Omental fat pad (tissue), 4 donors: ENCODE data around the gene HEXIM1. TPM values are rescaled to one million over a fixed set of nuclear protein-coding genes. Genes with fewer than 3 reads are reported as not detected.

ENCODE experiments used
- ATAC-seq: fragments of 150-250 bp; one replicate; pipeline ENCODE4 v1.9.1; 2016; ENCODE audit warnings: mild to moderate bottlenecking, moderate library complexity; ENCODE audit not compliant: low FRiP score
- DNase-seq: peaks from one replicate; pipeline ENCODE4 v3.0.0-alpha.2; 2019; ENCODE audit warnings: low spot score
- CTCF ChIP-seq, 3 donors: fragments of 450-650 bp; IDR thresholded peaks; one replicate each; pipeline ENCODE4 v1.5.1; 2016 to 2017; ENCODE audit warnings: antibody characterized with exemption in 3 of 3, mild to moderate bottlenecking in 3 of 3, moderate library complexity in 2 of 3
- total RNA-seq, 4 donors: library from RNA; depleted of rRNA; stranded (reverse); fragments of >200 nt; gene quantifications; one replicate each; pipeline ENCODE4 v1.1.0, GENCODE V29; 2016

The HEXIM1 gene, protein sequence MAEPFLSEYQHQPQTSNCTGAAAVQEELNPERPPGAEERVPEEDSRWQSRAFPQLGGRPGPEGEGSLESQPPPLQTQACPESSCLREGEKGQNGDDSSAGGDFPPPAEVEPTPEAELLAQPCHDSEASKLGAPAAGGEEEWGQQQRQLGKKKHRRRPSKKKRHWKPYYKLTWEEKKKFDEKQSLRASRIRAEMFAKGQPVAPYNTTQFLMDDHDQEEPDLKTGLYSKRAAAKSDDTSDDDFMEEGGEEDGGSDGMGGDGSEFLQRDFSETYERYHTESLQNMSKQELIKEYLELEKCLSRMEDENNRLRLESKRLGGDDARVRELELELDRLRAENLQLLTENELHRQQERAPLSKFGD
- 10 to 100 TPM; 21.9 to 31.0 (median 24.3) TPM for total RNA-seq

- ATAC-seq (peak; percentile 85), DNase-seq (peak; percentile 93)
- TF ChIP-seq CTCF (IDR thresholded peaks at IDR 0.05), result no peak
Observed at GRCh38 chr17:45148183-45149036, at the start of gene HEXIM1. HEXIM1 (plus strand) TSS chr17:45148475; CDS start chr17:45149191, 716 bp downstream.

DNA sequence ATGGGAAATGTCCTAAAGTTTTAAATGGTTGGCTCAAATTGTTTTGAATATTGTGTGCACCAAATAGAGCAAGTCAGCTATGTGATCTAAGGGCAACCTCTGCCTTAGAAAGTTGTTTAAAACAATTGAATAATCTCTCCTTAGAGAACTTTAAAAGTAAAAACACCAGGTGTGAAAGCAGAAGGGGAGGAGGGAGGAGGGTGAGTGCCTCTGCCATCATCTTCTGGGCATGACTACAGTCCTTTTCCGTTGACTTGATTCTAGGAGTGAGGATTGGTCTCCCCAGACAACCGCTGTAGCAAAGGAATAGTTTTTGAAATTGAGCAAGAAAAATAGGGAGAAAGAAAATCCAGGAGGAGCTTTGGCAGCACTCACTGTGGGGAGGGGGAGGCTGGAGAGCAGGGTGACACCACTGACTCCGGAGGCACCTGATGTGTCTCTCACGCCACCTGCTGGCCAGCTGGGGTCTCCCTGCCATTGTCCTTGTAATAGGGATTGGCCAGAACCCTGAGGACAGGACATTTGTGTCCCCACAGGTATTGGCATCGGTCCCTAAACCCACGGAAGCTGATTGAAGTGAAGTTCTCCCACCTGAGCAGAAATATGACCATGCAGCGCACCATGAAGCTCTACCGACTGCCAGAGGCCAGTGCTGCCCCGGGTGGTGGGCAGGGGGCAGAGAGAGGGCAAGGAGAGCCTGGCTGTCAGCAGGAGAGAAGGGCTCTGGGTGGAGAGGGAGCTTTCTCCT lies 49.2 kb upstream of the HEXIM1 start:
- DNase-seq, result peak; percentile 89
- peak in 1 of 3 donors; percentile 85 for TF ChIP-seq CTCF (IDR thresholded peaks at IDR 0.05)
- ATAC-seq, result peak; percentile 81

DNA sequence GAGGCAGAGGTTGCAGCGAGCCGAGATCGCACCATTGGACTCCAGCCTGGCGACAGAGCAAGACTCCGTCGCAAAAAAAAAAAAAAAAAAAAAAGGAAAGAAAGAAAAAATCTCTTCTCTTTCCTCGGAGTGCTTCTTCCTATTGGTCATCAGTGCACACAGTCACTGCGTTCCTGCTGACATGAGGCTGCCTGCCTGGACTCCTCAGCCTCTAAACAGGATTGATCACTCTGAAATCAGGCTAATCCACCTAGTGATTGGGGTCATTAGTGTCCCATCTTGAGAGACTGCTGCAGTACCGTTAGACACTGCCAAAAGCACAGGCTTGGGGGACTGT lies 46.8 kb upstream of the HEXIM1 start:
- DNase-seq, result no peak
- no peak for TF ChIP-seq CTCF (IDR thresholded peaks at IDR 0.05)
- ATAC-seq, result no peak

DNA sequence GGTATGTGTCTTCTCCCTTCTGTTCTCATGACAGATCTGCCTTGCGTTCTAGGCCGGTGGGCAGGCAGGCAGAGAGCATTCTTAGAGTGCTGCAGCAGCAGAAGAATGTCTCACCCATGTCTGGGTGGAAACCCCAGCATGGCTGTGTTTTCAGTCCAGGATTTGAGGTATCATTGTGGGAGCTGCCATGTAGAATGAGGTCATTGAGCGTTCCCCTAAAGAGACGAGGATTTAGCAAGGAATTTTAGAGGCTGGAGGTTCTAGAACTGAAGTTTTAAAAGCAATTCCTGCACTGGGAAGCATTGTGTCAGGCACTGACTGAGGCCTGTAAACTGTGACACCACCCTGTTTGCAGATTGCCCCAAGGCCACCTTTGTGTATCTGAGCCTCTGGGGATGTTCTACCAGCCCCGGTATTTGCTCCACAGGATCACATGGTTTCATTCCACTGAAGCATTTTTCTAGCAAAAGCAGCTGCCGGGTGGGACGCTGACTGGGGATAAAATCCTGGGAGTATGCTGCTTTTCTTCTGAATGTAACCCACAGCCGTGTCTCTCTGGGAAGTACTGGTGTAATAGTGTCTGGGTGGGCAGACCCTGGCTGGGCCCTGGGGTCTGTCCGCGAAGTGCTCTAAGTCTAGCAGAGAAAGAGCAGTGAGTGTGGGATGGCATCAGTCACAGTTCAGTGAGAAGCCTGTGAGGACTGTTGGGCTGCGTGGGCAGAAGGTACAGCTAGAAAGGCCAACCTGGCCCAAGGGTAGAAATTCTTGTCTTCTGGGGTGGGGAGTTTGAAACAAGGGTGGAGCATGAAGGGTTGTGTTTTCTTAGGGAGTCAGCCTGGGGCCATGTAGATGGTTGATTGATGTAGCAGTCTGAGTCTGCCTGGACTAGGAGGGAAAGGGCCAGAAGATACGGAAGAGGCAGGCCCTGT lies 46.1 kb upstream of the HEXIM1 start:
- TF ChIP-seq CTCF (IDR thresholded peaks at IDR 0.05), result no peak
- DNase-seq (no peak), ATAC-seq (peak; percentile 29)

- no peak for ATAC-seq
- no peak for TF ChIP-seq CTCF (IDR thresholded peaks at IDR 0.05)
- DNase-seq, result no peak
Observed at GRCh38 chr17:45102856-45103255, 45.4 kb upstream of the HEXIM1 start.

DNA sequence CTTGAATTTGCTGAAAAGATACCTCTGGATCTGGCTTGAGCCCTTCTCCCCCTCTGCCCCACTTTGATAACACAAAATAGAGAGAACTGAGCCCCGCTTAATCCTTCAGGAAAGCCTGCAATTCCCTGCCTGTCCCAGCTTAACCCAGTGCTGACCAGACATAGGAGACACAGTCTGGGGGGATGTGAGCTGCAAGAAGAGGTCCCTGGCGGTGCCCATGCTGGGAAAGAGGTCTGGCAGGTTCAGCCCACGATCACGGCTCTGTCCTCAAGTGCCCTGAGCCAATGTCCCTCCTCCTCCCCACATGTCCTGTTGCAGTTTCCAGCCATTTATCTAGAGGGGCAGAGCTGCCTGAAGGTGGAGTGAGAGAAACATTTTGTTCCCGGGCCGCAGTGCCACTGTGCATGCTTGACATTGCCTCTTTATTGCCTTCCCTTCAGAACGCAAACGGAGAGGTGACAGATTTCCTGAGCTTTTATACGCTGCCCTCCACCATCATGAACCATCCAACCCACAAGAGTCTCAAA lies 44.9 kb upstream of the HEXIM1 start:
- no peak for TF ChIP-seq CTCF (IDR thresholded peaks at IDR 0.05)
- DNase-seq (no peak), ATAC-seq (no peak)
